Ovary (tissue), 9 donors: ENCODE data around the gene PPFIA2. TPM values are rescaled to one million over a fixed set of nuclear protein-coding genes. Genes with fewer than 3 reads are reported as not detected.

Experiments used
- DNase-seq, 5 donors: peaks; one replicate each; pipeline ENCODE4 v3.0.0-alpha.2; 2019 to 2020
- H3K27ac ChIP-seq, 2 donors: fragments of 200-600 bp; one replicate each; pipeline versions ENCODE4 v1.5.1 to v1.8.0; 2019 to 2022
- H3K27me3 ChIP-seq: fragments of 200-600 bp; one replicate; pipeline ENCODE4 v1.8.0; 2022
- H3K36me3 ChIP-seq: fragments of 200-600 bp; sonication (generic); one replicate; pipeline ENCODE4 v1.5.1; 2019
- H3K4me1 ChIP-seq: one replicate; pipeline ENCODE4 v1.8.1; 2013; ENCODE audit warnings: mild to moderate bottlenecking, moderate library complexity; ENCODE audit not compliant: insufficient read depth
- H3K4me3 ChIP-seq: fragments of 200-600 bp; sonication (generic); one replicate; pipeline ENCODE4 v1.5.1; 2017
- H3K9me3 ChIP-seq, 2 donors: fragments of 200-600 bp in 1 of 2; sonication (generic) in 1 of 2; one replicate each; pipeline versions ENCODE4 v1.5.1 to v1.8.1; 2013 to 2019; ENCODE audit warnings: mild to moderate bottlenecking in 1 of 2, moderate library complexity in 1 of 2
- EP300 ChIP-seq: sonication (generic); formaldehyde crosslinking; IDR thresholded peaks from one replicate; pipeline ENCODE4 v1.6.1; 2017; ENCODE audit warnings: antibody characterized with exemption
- POLR2A ChIP-seq: fragments of 450-650 bp; IDR thresholded peaks from one replicate; pipeline ENCODE4 v1.6.1; 2017; ENCODE audit warnings: antibody characterized with exemption, mild to moderate bottlenecking, moderate library complexity
- WGBS, 3 donors: extraction: QIAGEN DNeasy Blood & Tissue Kit in 1 of 3; methylation state at CpG; one replicate each; pipeline versions ENCODE4 v1.1.5 to v1.1.7; 2013 to 2017; 5-methylcytosine and 5-hydroxymethylcytosine counted together
- intact Hi-C, 4 donors: fragments of 100-400 bp; cut with DNase I; formaldehyde crosslinking; loops; one replicate each; pipeline versions ENCODE4 v1.11.0 to v1.15.1; 2022 to 2023
- polyA plus RNA-seq, 2 donors: library from polyadenylated mRNA; stranded (reverse); fragments of 200-250 nt in 1 of 2; fragments of 350-450 nt in 1 of 2; fragmentation: Illumina TruSeq in 1 of 2; extraction: RNeasy Lipid Tissue Mini Kit (QIAGEN cat#74804) in 1 of 2; gene quantifications; one replicate each; pipeline ENCODE4 v1.2.3, GENCODE V29; 2013 to 2014
- total RNA-seq, 7 donors: library from RNA; depleted of rRNA in 2 of 7; stranded (reverse); fragments of >200 nt in 2 of 7; fragmentation: NEBNext Ultra II Directional in 3 of 7; extraction: Animal tissue kit (Norgen Biotek cat#: 25700) in 3 of 7; gene quantifications; one replicate each; pipeline versions ENCODE4 v1.1.0 to v1.2.4, GENCODE V29; 2016 to 2023
- TF ChIP-seq, protein P1 (sequence below), 3 donors: fragments of 450-650 bp in 2 of 3; fragments of 200-600 bp in 1 of 3; IDR thresholded peaks; one replicate each; pipeline versions ENCODE4 v1.5.1 to v1.8.0; 2016 to 2022; ENCODE audit warnings: antibody characterized with exemption in 3 of 3, mild to moderate bottlenecking in 1 of 3
- donor health status: DM: no; HTN: no; CAD: no; lungs with moderate emphysema.
- donor health status: DM: no; HTN: no; CAD: no.
- donor health status: Bipolar disorder and iron deficiency.
- donor health status: DM: yes; HTN: yes; CAD: no.
- donor health status: DM: no; HTN: no; CAD: no.
- donor health status: DM: yes; HTN: yes; CAD: no.

PPFIA2 gene
- total and polyA plus RNA-seq, 9 donors: 0.99 to 8.3 (median 3.4) TPM

GRCh38 chr12:81389550-81390099, 369.5 kb downstream of the PPFIA2 start:
- TF ChIP-seq, protein P1, sequence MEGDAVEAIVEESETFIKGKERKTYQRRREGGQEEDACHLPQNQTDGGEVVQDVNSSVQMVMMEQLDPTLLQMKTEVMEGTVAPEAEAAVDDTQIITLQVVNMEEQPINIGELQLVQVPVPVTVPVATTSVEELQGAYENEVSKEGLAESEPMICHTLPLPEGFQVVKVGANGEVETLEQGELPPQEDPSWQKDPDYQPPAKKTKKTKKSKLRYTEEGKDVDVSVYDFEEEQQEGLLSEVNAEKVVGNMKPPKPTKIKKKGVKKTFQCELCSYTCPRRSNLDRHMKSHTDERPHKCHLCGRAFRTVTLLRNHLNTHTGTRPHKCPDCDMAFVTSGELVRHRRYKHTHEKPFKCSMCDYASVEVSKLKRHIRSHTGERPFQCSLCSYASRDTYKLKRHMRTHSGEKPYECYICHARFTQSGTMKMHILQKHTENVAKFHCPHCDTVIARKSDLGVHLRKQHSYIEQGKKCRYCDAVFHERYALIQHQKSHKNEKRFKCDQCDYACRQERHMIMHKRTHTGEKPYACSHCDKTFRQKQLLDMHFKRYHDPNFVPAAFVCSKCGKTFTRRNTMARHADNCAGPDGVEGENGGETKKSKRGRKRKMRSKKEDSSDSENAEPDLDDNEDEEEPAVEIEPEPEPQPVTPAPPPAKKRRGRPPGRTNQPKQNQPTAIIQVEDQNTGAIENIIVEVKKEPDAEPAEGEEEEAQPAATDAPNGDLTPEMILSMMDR (IDR thresholded peaks at IDR 0.05): no peak
- TF ChIP-seq POLR2A (no peak), EP300 (no peak)
- Histone ChIP-seq H3K4me1 (no peaks in the 10 kb centered on the region), H3K4me3 (no peak overlapping the region), H3K27me3 (no peaks in the 10 kb centered on the region), H3K27ac (no peak overlapping the region), H3K9me3 (no peaks in the 10 kb centered on the region), H3K36me3 (no peaks in the 10 kb centered on the region)
- WGBS, 3 donors: 90 to 97% (median 96%) methylated on average over 7 of the region's 7 CpGs
- no peak for DNase-seq
- intact Hi-C loops: no loop called here

DNA sequence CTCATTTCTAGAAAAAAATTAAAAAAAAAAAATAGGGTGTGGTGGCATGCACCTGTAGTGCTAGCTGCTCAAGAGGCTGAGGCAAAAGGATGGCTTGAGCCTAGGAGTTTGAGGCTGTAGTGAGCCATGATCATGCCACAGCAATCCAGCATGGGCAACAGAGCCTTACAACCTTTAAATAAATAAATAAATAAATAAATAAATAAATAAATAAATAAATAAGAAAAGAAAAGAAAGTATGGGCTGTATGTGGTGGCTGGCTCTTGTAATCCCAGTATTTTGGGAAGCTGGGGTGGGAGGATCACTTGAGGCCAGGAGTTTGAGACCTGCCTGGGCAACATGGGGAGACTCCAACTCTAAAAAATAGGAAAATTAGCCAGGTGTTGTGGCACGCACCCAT, 373.0 kb downstream of the PPFIA2 start:
- Histone ChIP-seq H3K4me3 (no peak overlapping the region), H3K27me3 (no peaks in the 10 kb centered on the region), H3K36me3 (no peaks in the 10 kb centered on the region), H3K27ac (no peak overlapping the region), H3K9me3 (no peaks in the 10 kb centered on the region), H3K4me1 (no peaks in the 10 kb centered on the region)
- WGBS, 3 donors: 97 to 100% (median 100%) methylated on average over 1 of the region's 1 CpG
- TF ChIP-seq EP300: no peak
- no peak for TF ChIP-seq POLR2A
- TF ChIP-seq, protein P1 (IDR thresholded peaks at IDR 0.05): no peak
- DNase-seq: no peak
- intact Hi-C loops: no loop called here

DNA sequence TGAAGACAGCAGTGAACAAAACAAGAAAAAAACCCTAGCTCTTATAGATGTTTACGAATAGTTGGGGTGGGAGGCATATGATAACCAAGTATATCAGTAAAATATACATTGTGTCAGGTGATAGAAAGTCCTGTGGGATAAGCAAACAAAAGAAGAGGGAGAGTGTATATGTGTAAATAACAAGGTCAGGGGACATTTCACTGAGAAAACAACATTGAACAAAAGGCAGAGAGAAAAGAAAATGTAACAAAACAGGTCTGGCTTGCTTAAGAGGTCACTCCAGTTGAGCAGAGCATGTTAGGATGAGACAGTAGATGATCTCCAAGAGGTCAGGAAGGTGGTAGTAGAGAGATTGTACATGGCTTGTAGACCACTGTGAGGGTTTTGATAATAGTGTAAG, 377.2 kb downstream of the PPFIA2 start:
- no peak for DNase-seq
- Histone ChIP-seq H3K36me3 (no peaks in the 10 kb centered on the region), H3K27me3 (no peaks in the 10 kb centered on the region), H3K9me3 (no peaks in the 10 kb centered on the region), H3K4me1 (no peaks in the 10 kb centered on the region), H3K4me3 (no peak overlapping the region), H3K27ac (no peak overlapping the region)
- no peak for TF ChIP-seq POLR2A
- TF ChIP-seq, protein P1 (IDR thresholded peaks at IDR 0.05): no peak
- no peak for TF ChIP-seq EP300
- 95 to 98% (median 96%) methylated on average over 1 of the region's 1 CpG for WGBS, 3 donors
- intact Hi-C loops: no loop called here

DNA sequence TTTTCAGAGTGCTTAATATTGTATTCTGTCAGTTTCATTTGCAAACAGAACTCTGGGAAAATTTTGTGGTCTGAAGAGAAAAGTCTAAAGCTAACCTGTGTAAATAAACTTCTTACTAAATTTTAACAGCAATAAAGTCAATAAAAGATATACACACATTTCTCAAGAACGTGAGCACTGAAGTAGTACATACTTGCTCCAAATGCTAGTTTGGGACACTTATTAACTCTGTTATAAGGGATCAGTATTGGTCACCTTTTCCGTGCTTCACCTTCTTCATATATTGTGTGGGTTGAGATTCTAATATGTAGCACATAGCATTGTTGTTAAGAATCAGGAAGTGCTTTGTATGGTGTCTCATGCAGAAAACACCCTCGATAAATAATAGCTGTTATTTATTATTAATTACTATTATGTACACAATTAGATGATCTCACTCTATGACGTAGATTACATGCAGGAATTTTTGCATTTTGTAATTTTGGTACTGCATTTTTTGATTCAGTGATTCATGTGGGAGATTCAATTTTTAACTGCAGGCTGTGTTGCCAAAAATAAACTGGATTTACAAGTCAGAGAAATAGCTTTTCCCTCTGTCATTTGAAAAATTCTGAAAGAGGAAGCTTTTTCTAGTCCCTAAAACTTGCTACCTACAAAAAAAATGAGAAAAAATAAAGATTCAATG, 380.4 kb downstream of the PPFIA2 start:
- DNase-seq: no peak
- no peak overlapping the region for H3K27ac ChIP-seq
- intact Hi-C loops: no loop called here
- no peaks in the 10 kb centered on the region for H3K9me3 ChIP-seq
- no peaks in the 10 kb centered on the region for H3K4me1 ChIP-seq
- 71 to 75% (median 73%) methylated on average over 4 of the region's 4 CpGs for WGBS, 3 donors
- TF ChIP-seq, protein P1 (IDR thresholded peaks at IDR 0.05): no peak
- TF ChIP-seq POLR2A: no peak
- TF ChIP-seq EP300: no peak
- H3K36me3 ChIP-seq: no peaks in the 10 kb centered on the region
- no peaks in the 10 kb centered on the region for H3K27me3 ChIP-seq
- no peak overlapping the region for H3K4me3 ChIP-seq
